Stimulated activated effector memory CD8-positive, alpha-beta T cell treated with anti-CD3 and anti-CD28 coated beads, Interleukin-12 subunit alpha, Interleukin-12 subunit beta, amount 100 ng/mL, for 72 hours (primary cell): ENCODE measurements around the gene FEM1C.

Experiments
- ATAC-seq: fragments of 150-1000 bp; cut with Tn5 transposase; 2 replicates; pipeline ENCODE4 v1.10.0; 2021
- DNase-seq, 2 donors: peaks; one replicate each; pipeline ENCODE4 v3.0.0; 2021 to 2022; ENCODE audit warnings: low spot score in 2 of 2
- H3K27ac Mint-ChIP-seq: one replicate; pipeline ENCODE4 v1.8.0; 2022; ENCODE audit warnings: mild to moderate bottlenecking, mixed read lengths
- H3K36me3 Mint-ChIP-seq: one replicate; pipeline ENCODE4 v1.8.0; 2022; ENCODE audit warnings: mild to moderate bottlenecking, mixed read lengths
- H3K4me1 Mint-ChIP-seq: one replicate; pipeline ENCODE4 v1.8.0; 2022; ENCODE audit warnings: mixed read lengths
- H3K4me3 Mint-ChIP-seq: one replicate; pipeline ENCODE4 v1.8.0; 2022; ENCODE audit warnings: mild to moderate bottlenecking, mixed read lengths
- H3K9me3 Mint-ChIP-seq: one replicate; pipeline ENCODE4 v1.8.0; 2022; ENCODE audit warnings: mixed read lengths

Gene FEM1C, protein sequence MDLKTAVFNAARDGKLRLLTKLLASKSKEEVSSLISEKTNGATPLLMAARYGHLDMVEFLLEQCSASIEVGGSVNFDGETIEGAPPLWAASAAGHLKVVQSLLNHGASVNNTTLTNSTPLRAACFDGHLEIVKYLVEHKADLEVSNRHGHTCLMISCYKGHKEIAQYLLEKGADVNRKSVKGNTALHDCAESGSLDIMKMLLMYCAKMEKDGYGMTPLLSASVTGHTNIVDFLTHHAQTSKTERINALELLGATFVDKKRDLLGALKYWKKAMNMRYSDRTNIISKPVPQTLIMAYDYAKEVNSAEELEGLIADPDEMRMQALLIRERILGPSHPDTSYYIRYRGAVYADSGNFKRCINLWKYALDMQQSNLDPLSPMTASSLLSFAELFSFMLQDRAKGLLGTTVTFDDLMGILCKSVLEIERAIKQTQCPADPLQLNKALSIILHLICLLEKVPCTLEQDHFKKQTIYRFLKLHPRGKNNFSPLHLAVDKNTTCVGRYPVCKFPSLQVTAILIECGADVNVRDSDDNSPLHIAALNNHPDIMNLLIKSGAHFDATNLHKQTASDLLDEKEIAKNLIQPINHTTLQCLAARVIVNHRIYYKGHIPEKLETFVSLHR

DNA sequence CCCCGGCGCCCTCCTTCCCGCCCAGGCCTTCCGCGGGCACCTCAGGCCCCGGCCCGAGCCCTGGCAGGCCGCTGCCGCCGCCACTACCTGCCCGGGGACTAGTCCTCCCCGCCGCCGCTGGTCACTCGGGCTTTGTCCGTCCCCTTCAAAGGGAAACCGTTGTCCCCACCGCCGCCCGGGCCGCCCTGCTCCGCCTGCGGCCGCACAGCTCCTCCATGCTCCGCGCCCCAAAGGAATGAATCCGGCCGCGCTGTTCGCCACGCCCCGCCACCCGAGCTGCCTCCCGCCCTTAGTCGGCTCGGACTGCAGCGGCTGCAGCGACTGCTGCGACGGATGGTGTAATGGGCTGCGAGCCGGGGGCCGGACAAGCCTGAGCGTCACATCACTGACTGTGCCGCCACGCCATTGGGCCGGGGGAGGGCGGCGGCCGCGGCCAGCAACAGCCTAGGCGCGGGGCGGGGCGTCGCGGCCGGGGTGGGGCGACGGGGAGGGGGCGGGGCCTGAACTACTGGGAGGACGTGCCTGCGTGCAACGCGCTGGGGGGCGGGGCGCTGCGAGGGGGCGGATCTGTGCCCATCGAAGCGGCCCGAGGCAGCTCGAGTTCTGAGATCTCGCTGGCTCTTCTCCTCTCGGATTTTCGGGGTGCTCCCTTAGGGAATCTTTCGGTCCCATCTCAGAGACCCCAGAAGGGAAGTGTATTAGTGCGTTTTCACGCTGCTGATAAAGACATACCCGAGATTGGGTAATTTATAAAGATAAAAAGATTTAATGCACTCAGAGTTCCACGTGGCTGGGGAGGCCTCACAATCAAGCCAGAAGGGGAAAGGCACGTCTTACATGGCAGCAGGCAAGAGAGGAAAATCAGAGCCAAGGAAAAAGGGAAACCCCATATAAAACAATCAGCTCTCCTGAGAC lies at the start of gene FEM1C:
TSS of gene FEM1C (minus strand) at position 340 of the 915 bp plus-strand sequence. CDS start 1,282 bp downstream, outside the sequence.
- H3K36me3 Mint-ChIP-seq: peaks cover 52% of the 10 kb centered on the region

DNA sequence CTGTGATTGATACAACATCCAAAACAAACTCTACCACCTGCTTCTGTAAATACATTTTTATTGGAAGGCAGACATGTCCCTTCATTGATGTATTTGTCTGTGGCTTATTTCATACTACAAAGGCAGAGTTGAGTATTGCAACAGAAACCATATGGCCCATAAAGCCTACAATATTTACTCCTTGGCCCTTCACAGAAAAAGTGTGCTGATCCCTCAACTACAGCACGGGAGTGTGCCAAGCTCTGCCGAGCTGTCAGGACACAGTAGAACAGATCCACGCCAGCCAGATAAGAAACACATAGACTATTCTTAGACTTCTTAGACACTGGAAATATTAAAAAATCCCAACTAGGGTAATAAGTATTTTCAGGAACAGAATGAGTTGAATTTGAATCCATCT lies 44.5 kb upstream of the FEM1C start:
- Mint-ChIP-seq H3K4me3 (no peak overlapping the region), H3K36me3 (no peaks in the 10 kb centered on the region), H3K9me3 (no peaks in the 10 kb centered on the region), H3K27ac (no peak overlapping the region), H3K4me1 (no peaks in the 10 kb centered on the region)
- no peak for DNase-seq
- ATAC-seq: no peak

More for the DNA sequence above, at the start of gene FEM1C:
- DNase-seq (peak; percentile 94 to 96), ATAC-seq (peak; percentile 98)
- Mint-ChIP-seq H3K4me1 (peaks cover 17% of the 10 kb centered on the region), H3K27ac (peak within 1 kb of the TSS; percentile 97), H3K4me3 (peak within 1 kb of the TSS; percentile 96), H3K9me3 (no peaks in the 10 kb centered on the region)

DNA sequence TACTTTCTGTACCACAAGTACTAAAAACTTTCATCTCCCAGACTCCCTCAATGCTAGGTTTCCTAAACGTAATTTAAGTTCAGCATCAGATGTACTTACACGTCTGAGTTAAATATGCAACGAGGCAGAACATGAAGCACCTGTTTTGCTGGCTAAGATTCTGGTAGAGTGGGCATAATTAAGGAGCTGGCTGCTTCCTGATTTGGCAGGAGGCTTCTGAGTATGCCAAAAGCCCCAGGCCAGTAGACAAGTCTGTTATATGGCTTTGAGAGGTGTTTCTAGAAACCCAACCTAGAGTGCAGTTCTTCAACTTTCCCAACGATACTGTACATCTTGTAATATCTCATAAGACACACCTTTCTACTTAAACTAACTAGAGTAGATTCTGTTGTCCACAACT lies 44.1 kb upstream of the FEM1C start:
- no peaks in the 10 kb centered on the region for H3K36me3 Mint-ChIP-seq
- ATAC-seq (no peak), DNase-seq (no peak)
- no peak overlapping the region for H3K4me3 Mint-ChIP-seq
- no peak overlapping the region for H3K27ac Mint-ChIP-seq
- no peaks in the 10 kb centered on the region for H3K9me3 Mint-ChIP-seq
- no peaks in the 10 kb centered on the region for H3K4me1 Mint-ChIP-seq

DNA sequence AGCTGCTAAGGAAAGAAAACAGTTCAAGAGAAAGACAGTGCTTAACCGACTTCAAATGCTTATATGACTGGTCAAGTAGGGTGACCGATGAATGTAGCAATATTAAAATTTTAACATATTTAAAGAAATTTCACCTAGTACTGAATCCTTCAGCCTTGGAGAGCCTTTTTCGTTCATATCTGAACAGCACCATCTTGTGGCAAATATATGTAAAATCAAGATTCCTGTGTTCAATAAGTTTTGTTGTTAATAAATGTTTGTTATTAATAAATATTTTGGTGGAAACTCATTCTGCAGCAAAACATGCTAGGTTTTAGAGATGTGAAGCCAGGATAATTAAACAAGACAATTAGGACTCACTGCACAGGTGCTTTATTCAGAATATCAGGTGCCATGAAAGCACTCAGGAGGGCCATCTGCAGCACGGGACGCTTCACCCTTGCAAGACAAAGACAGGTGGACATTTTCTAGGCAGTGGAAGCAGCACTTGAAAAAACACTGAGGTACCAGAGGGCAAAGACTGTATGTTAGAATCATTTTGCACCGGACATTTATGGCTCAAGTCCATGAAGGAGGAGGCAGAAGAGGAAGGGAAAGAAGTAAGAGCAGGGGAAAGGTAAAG lies 42.1 kb upstream of the FEM1C start:
- ATAC-seq: no peak
- Mint-ChIP-seq H3K9me3 (no peaks in the 10 kb centered on the region), H3K27ac (no peak overlapping the region), H3K4me3 (no peak overlapping the region), H3K36me3 (no peaks in the 10 kb centered on the region), H3K4me1 (no peaks in the 10 kb centered on the region)
- DNase-seq: no peak

DNA sequence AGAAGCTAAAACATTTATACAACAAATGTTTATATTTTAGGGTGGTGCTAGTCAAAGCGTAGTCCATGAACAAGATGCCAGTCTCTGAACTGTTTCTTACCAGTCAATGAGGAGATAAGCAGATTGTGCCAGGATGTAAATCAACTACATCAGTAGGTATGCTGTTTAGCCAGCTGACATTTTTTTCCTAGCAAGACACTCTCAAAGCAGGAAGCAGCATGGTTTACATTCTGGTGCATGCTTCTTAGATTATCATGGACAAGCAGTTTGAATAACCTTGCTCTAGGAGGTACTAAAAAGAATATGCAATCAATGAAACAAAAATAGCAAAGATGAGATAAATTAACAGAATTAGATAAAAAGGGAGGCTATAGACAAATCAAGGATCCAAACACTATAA lies 40.7 kb upstream of the FEM1C start:
- no peak overlapping the region for H3K27ac Mint-ChIP-seq
- DNase-seq (no peak), ATAC-seq (no peak)
- H3K4me3 Mint-ChIP-seq: no peak overlapping the region
- no peaks in the 10 kb centered on the region for H3K4me1 Mint-ChIP-seq
- H3K36me3 Mint-ChIP-seq: no peaks in the 10 kb centered on the region
- H3K9me3 Mint-ChIP-seq: no peaks in the 10 kb centered on the region

DNA sequence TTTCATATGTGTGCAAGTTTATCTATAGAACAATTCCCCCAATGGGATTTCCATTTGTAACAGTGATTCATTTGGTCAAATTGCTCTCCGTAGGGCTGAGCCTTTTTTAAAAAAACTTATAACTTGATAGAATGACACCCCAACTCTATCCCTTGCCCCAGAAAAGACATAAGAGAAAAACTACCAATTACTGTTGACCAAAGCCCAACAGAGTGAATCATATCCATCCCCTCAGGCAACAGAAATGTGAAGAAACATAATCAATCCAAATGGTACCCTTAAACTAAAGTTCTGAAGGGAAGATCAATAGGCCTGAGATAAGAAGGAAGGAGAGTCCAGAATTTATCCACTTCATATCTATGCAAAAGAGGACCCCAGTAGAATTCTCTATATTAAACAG lies 39.9 kb upstream of the FEM1C start:
- DNase-seq: no peak
- Mint-ChIP-seq H3K27ac (no peak overlapping the region), H3K4me1 (no peaks in the 10 kb centered on the region), H3K36me3 (no peaks in the 10 kb centered on the region), H3K9me3 (no peaks in the 10 kb centered on the region), H3K4me3 (no peak overlapping the region)
- no peak for ATAC-seq

DNA sequence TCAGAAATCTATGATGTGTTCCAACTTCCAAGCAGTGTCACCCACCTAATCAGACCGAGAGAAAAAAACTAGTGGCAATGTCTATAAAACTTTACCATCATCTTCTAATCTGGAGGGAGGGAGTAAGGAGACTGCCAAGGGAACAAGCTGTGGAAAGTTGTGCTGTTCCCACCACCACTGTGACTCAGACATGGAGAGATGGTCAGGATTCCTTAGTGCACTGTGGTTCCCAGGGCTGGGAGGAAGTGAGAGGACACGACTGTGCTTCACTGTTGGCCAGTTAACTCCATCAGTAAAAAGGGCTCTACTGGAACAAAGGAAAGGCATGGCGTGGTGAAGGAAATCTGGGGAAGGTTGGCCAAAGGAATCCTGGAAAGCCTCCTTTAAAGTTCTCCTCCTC lies 38.9 kb upstream of the FEM1C start:
- no peaks in the 10 kb centered on the region for H3K36me3 Mint-ChIP-seq
- no peak for DNase-seq
- ATAC-seq: no peak
- no peak overlapping the region for H3K4me3 Mint-ChIP-seq
- H3K4me1 Mint-ChIP-seq: no peaks in the 10 kb centered on the region
- no peaks in the 10 kb centered on the region for H3K9me3 Mint-ChIP-seq
- no peak overlapping the region for H3K27ac Mint-ChIP-seq

DNA sequence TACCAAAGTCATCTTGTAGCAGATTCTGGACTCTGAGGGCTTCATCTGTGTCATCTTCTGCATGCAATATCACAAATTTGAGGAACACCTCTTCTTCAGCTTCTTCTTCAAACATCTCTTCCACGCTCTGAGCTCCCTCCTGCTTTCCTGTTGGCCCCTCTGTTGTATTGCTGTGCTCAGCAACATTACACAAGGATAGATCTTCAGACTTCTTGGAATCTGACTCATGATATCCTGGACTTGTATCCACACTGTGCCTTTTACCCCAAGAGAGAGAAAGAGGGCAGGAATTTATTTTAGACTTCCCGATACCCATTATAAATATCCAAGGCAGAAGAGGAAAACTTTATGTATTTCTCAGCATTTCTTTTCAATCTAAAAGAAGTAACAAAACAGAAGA lies 36.4 kb upstream of the FEM1C start:
- no peak for ATAC-seq
- Mint-ChIP-seq H3K9me3 (no peaks in the 10 kb centered on the region), H3K4me1 (no peaks in the 10 kb centered on the region), H3K27ac (no peak overlapping the region), H3K4me3 (no peak overlapping the region), H3K36me3 (no peaks in the 10 kb centered on the region)
- no peak for DNase-seq

DNA sequence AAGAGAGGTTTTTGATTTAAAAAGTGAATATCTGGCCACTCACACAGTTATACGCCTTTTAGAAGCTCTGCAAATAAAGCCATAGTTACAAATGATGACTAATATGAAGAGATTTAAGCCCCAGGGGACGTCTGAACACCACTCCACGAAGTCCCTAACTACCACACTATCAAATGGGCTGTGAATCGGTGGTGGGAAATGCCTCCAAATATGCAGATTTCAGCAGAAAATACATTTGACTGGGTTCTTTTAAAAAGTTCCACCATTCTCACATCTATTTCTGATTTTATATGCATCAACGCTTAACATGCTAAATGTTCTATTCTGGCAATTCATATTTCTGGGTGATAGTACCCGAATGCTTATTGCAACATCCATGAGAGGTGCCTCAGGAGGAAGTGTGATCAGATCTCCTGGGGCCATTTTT lies 35.2 kb upstream of the FEM1C start:
- Mint-ChIP-seq H3K36me3 (no peaks in the 10 kb centered on the region), H3K9me3 (no peaks in the 10 kb centered on the region), H3K4me3 (no peak overlapping the region), H3K4me1 (no peaks in the 10 kb centered on the region), H3K27ac (no peak overlapping the region)
- DNase-seq: no peak
- ATAC-seq: no peak

DNA sequence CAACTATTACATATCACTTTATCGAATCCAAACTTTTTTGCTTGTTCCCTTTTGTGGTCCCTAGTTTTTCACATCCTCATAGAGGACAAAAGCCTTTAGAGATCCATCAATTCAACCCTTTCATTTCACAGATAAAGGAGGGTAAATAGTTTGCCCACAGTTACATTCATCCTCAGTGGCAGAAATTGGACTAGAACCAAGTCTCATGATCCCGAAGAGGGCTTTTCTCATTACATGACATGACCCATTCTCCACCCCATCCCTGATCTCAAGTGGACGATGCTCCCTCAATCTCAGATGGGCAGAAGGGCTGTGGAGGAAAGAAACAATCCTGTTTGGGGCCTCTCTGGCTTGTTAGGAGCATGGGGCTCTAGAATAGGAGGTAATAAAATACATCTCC lies 34.6 kb upstream of the FEM1C start:
- Mint-ChIP-seq H3K4me3 (no peak overlapping the region), H3K9me3 (no peaks in the 10 kb centered on the region)

DNA sequence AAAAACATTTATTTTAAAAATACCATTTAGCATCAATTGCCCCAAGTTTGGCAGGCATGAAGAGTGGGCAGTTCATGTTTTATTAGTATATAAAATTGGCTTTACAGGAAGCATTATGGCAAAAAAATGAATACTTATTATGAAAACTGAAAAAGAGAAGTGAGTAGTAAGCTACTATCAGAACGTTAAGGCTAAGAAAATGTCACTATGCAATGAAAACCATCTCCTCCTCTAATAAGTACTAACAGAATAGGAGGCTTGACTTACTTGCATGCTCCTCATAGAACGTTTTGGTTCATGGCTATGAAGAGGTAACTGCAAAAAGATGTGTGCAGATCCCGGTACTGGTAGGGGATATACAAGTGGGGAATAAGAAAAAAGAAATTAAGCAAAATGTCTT lies 34.1 kb upstream of the FEM1C start:
- DNase-seq (no peak), ATAC-seq (no peak)
- Mint-ChIP-seq H3K4me3 (no peak overlapping the region), H3K4me1 (no peaks in the 10 kb centered on the region), H3K36me3 (no peaks in the 10 kb centered on the region), H3K27ac (no peak overlapping the region), H3K9me3 (no peaks in the 10 kb centered on the region)

More for the DNA sequence above, 34.6 kb upstream of the FEM1C start:
- no peak for ATAC-seq
- DNase-seq: no peak
- Mint-ChIP-seq H3K4me1 (no peaks in the 10 kb centered on the region), H3K27ac (no peak overlapping the region), H3K36me3 (no peaks in the 10 kb centered on the region)

DNA sequence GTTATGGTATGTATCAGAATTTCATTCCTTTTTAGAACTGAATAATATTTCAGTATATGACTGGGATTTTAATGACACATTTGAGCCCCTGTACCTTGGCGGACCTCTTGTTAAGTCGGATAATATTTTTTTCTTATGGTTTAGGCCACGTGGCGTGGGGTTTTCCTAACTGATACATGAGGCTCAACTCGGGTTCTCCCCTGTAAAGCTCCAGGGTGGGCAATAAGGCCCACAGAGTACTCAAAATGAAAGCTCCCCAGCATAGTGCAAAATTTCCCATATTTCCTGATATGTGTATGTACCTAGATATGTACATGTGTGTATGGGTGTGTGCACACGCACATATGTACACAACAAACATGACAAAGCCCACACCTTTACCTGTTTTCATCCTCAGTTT lies 33.2 kb upstream of the FEM1C start:
- Mint-ChIP-seq H3K4me3 (no peak overlapping the region), H3K27ac (no peak overlapping the region)
- ATAC-seq: peak; percentile 58

DNA sequence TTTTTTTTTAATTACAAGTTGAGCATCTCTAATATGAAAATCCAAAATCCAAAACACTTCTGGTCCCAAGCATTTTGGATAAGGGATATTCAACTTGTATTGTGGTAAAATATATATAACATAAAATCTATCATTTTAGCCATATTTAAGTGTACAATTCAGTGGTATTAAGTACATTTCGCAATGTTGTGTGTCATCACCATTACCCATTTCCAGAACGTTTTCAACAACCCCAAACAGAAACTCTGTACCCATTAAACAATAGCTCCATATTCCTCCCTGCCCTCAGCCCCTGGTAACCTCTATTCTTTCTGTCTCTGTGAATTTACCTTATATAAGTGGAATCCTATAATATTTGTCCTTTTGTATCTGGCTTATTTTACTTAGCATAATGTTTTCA lies 32.8 kb upstream of the FEM1C start:
- no peak for ATAC-seq
- Mint-ChIP-seq H3K27ac (no peak overlapping the region), H3K4me1 (no peaks in the 10 kb centered on the region), H3K36me3 (no peaks in the 10 kb centered on the region), H3K4me3 (no peak overlapping the region), H3K9me3 (no peaks in the 10 kb centered on the region)
- no peak for DNase-seq

More for the DNA sequence above, 33.2 kb upstream of the FEM1C start:
- Mint-ChIP-seq H3K4me1 (no peaks in the 10 kb centered on the region), H3K36me3 (no peaks in the 10 kb centered on the region), H3K9me3 (no peaks in the 10 kb centered on the region)
- DNase-seq: no peak

DNA sequence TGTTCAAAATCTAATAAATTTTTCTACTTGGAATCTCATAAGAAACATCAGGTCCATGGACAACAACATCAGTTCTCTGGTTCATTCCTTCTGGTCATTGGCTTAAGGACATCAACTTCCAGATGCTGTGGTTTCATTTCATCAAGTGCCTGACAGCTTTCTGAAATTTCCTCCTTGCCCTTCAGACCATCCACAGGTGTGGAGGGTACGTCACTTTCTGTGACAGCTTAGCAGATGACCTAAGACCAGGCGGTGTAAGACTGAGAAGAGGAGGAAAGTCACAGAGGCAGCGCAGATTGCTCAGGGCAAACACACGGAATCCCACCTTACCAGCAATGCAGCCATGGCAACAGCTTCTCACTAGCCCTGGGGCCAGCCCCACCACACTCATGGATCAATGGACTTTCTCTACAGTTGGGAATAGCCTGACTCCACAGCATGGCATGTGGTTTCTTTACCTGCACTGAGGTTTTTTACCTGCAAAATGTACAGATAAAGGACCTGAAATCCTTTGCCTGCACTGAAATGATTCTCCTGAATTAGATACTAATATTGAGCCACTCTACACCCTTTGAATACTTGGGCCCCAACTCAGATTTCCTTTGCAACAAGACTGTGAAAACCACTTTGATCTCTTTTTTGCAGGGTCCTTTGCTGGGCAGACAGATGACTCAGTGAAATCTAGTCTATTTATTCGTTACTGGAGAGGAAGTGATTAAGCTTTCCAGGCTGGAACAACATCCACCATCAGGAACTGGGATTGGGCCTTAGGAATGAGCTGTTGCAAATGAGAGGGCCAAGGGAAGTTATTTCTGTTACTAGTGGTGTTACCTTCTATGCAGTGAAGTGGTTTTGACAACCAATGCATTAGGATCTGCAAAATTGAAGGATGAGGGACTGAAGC lies 30.8 kb upstream of the FEM1C start:
- DNase-seq (no peak), ATAC-seq (peak; percentile 32)
- Mint-ChIP-seq H3K9me3 (no peaks in the 10 kb centered on the region), H3K27ac (no peak overlapping the region), H3K4me1 (no peaks in the 10 kb centered on the region), H3K36me3 (no peaks in the 10 kb centered on the region), H3K4me3 (no peak overlapping the region)
